Kidney capillary endothelial cell (primary cell): ENCODE data around the gene IKBKG.
"Not testable (repeated sequence)": the region's sequence is repeated elsewhere in the genome, so short reads cannot be mapped to it uniquely, and the experiment has no call there.

Experiments
- DNase-seq: peaks from one replicate; pipeline ENCODE4 v3.0.0-alpha.2; 2018; ENCODE audit warnings: low spot score

IKBKG gene

GRCh38 chrX:154558896-154559295 lies 11.5 kb downstream of the IKBKG start:
- not testable (repeated sequence) for DNase-seq

DNA sequence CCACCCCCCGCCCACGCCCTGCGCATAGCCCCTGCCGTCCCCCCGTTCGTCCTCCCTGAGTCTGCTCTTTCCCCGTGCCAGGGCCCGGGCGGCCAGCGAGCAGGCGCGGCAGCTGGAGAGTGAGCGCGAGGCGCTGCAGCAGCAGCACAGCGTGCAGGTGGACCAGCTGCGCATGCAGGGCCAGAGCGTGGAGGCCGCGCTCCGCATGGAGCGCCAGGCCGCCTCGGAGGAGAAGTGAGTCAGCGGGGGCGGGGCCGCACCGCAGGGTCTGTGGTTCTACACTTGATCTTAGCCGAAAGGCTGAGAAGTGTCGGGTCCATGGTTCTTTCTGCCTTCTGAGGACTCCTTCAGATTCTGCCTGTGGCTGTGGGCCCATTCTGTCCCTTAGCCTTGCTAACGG lies 12.9 kb downstream of the IKBKG start:
- not testable (repeated sequence) for DNase-seq

GRCh38 chrX:154562295-154562694 lies 14.9 kb downstream of the IKBKG start:
- not testable (repeated sequence) for DNase-seq

- DNase-seq = not testable (repeated sequence)
Observed at GRCh38 chrX:154570361-154570760, 22.9 kb downstream of the IKBKG start.

GRCh38 chrX:154573061-154573460 lies 25.6 kb downstream of the IKBKG start:
- DNase-seq = not testable (repeated sequence)

DNA sequence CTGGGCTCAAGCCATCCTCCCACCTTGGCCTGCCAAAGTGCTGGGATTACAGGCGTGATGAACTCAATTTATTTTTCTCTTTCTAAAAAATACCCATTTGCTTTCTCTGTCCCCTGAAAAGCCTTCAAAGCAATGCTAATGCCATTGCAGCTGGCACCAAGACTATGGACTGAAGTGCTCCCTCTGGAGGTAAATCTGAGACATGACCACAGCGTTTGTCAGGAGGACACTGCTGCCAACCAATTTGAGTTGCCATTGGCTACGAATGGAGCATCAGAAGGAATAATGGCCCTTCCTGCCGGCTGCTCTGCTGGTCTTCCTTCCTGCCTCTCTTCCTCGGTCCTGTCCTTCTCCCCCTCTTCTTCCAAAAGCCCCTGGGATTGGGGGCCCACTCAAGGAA lies 27.7 kb downstream of the IKBKG start:
- not testable (repeated sequence) for DNase-seq

- not testable (repeated sequence) for DNase-seq
Observed at GRCh38 chrX:154582994-154583393, 35.6 kb downstream of the IKBKG start.

GRCh38 chrX:154584585-154585183 lies 37.3 kb downstream of the IKBKG start, which contains the start of gene CTAG1A:
CTAG1A (plus strand) TSS chrX:154585133; CDS start chrX:154585207, 74 bp downstream.
- not testable (repeated sequence) for DNase-seq

DNA sequence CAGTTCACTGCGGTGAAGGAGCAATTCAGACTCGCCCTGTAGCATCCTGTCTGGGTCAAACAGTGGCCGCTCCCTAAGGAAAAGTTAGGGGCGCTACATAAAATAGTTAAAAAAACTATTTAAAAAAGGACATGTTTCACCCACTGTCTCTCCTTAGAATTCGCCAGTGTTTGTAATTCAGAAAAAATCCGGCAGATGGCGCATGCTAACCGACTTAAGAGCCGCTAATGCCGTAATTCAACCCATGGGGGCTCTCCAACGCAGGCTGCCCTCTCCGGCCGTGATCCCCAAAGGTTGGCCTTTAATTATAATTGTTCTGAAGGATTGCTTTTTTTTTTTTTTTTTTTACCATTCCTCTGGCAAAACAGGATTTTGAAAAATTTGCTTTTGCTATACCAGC lies 43.0 kb downstream of the IKBKG start:
- not testable (repeated sequence) for DNase-seq

DNA sequence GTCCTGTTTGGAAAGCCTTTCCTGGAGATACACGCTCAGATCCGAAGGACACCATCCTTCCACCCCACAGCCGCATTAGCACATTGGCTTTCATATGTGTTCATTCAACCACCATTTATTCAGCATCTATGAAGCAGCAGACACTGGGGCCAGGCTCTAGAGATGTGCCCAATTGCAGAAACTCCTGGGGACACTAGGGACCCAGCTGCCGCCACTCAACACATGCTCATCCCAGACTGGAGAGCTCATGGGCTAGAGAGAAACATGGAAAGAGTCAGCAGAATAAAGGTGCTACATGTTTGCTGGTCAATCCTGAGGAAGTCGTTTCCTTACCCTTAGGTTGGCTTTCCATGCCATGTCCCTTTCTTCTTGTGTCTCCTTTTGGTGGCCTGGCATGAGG lies 45.1 kb downstream of the IKBKG start:
- no peak for DNase-seq

GRCh38 chrX:154593201-154593600 lies 45.8 kb downstream of the IKBKG start:
- DNase-seq = no peak

DNA sequence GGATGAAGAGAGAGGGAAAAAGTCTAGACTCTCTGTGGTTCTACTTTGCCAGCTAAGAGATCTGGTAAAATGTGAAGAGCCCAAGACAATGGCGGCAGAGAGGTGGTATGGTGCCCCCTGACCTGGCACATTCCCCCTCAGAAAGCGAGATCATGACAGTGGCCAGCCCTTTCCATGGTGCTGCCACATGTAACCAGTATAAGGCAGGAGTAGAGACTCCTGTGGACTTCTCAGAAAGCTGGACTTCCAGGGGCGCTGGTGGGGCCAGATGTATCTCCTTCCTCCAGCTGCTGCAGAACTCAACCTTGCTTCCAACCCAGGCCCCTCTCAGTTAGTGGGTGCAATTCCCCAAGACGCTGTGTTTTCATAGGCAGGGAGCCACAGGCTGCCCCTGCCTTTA lies 47.1 kb downstream of the IKBKG start:
- no peak for DNase-seq

GRCh38 chrX:154595559-154596249 lies 48.3 kb downstream of the IKBKG start:
- DNase-seq = no peak

GRCh38 chrX:154596290-154596929 lies 49.0 kb downstream of the IKBKG start:
- no peak for DNase-seq

GRCh38 chrX:154597221-154597620 lies 49.8 kb downstream of the IKBKG start:
- DNase-seq = no peak

- no peak for DNase-seq
Observed at GRCh38 chrX:154598656-154599055, 51.2 kb downstream of the IKBKG start.

- DNase-seq = no peak
Observed at GRCh38 chrX:154599531-154599930, 52.1 kb downstream of the IKBKG start.

DNA sequence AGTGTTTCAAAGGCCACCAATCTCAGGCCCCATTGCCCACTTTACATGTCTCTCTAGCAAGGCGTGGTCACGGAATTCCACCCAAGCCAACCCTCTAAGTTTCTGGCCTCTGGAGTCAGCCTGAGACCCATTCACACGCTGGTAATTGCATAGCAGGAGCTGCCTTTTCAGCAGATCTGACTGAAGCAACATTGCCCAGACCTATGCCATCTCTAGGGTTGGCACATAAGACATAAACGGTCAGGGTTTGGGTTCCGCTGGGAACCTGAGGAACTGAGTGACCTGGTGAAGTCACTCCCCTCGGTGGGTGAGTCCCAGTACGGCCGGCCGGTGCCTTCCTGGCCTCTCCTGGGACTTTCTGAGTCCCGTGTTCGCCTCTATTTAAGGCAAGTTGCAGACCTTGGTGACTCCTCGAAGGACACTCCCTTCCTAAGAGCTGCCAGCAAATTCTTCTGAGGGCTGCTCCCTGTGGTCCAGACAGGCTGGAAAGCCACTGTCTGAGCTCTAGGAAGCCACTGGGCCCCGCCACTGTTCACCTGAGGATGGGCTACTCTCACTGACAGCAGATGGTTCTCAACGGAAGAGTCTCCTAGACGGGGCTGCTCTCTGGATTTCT lies 53.4 kb downstream of the IKBKG start:
- no peak for DNase-seq

GRCh38 chrX:154602226-154602625 lies 54.8 kb downstream of the IKBKG start:
- no peak for DNase-seq

- no peak for DNase-seq
Observed at GRCh38 chrX:154602766-154603437, 55.5 kb downstream of the IKBKG start.

- DNase-seq = peak; percentile 15
Observed at GRCh38 chrX:154603438-154604430, 56.3 kb downstream of the IKBKG start.
